Measurements from ENCODE around the gene IL12RB2.

DNA sequence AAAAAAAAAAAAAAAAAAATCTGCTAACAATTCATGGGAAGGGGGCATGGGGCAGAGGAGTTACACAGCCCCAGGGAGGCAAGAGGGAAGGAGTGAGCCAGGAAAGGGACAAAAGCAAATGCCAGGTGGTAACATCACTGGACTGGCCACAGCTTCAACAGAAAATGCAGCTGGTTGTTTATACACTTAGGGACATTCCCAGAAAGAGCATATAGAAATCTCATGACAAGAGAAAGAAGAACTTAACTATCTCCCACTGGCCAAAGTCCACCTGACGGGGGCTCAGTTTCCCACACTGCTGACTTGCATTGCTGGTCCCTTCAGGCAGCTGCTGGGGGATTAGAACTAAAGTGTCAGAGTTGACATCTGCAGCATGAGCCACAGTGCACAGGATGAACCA lies 14.8 kb downstream of the IL12RB2 start:
- TF ChIP-seq, protein P1, sequence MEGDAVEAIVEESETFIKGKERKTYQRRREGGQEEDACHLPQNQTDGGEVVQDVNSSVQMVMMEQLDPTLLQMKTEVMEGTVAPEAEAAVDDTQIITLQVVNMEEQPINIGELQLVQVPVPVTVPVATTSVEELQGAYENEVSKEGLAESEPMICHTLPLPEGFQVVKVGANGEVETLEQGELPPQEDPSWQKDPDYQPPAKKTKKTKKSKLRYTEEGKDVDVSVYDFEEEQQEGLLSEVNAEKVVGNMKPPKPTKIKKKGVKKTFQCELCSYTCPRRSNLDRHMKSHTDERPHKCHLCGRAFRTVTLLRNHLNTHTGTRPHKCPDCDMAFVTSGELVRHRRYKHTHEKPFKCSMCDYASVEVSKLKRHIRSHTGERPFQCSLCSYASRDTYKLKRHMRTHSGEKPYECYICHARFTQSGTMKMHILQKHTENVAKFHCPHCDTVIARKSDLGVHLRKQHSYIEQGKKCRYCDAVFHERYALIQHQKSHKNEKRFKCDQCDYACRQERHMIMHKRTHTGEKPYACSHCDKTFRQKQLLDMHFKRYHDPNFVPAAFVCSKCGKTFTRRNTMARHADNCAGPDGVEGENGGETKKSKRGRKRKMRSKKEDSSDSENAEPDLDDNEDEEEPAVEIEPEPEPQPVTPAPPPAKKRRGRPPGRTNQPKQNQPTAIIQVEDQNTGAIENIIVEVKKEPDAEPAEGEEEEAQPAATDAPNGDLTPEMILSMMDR (IDR thresholded peaks at IDR 0.05) = no peak
- no peak for TF ChIP-seq ZFX (IDR thresholded peaks at IDR 0.05; ENCODE audit: borderline replicate concordance)
